CD4-positive, alpha-beta memory T cell (primary cell): ENCODE results near the gene GMPPB. TPM values are rescaled to one million over a fixed set of nuclear protein-coding genes. Genes with fewer than 3 reads are reported as not detected.
"Not testable (repeated sequence)": the region's sequence is repeated elsewhere in the genome, so short reads cannot be mapped to it uniquely, and the experiment has no call there.

Experiments used
- CTCF ChIA-PET: fragments of 350-600 bp; sonication (Branson Sonifier 250); formaldehyde crosslinking; loops from one replicate; lab custom pipeline; 2021; ENCODE audit warnings: inconsistent platforms; ENCODE audit not compliant: partially characterized antibody; lab: Charles Lee
- POLR2A ChIA-PET: fragments of 350-600 bp; sonication (Branson Sonifier 250); formaldehyde crosslinking; loops from one replicate; lab custom pipeline; 2021; ENCODE audit not compliant: partially characterized antibody; lab: Charles Lee
- DNase-seq, 5 donors: peaks; one replicate each; pipeline versions ENCODE4 v3.0.0 to v3.0.0-alpha.2; 2020 to 2022; ENCODE audit warnings: mixed read lengths in 1 of 5
- H3K27ac ChIP-seq: one replicate; pipeline ENCODE4 v1.7.0; 2013; ENCODE audit warnings: low read depth, low read length
- H3K27me3 ChIP-seq: 2 replicates; pipeline ENCODE4 v1.7.0; 2013; ENCODE audit warnings: mild to moderate bottlenecking, low read length, moderate library complexity; ENCODE audit not compliant: insufficient read depth
- H3K36me3 ChIP-seq: 2 replicates; pipeline ENCODE4 v1.7.0; 2013; ENCODE audit warnings: mild to moderate bottlenecking, low read length, moderate library complexity; ENCODE audit not compliant: insufficient read depth
- H3K4me1 ChIP-seq: 2 replicates; pipeline ENCODE4 v1.7.0; 2013; ENCODE audit warnings: mild to moderate bottlenecking, low read length, moderate library complexity; ENCODE audit not compliant: insufficient read depth
- H3K4me3 ChIP-seq, 2 donors: one replicate each; pipeline ENCODE4 v1.7.0; 2013; ENCODE audit warnings: low read length in 2 of 2, mild to moderate bottlenecking in 1 of 2
- H3K9me3 ChIP-seq, 2 donors: one replicate each; pipeline ENCODE4 v1.7.0; 2013; ENCODE audit warnings: low read length in 2 of 2, control low read depth in 1 of 2; ENCODE audit not compliant: control insufficient read depth in 1 of 2
- H3K27ac Mint-ChIP-seq, 7 donors: one replicate each; pipeline ENCODE4 v1.8.0; 2020 to 2021; ENCODE audit warnings: mixed read lengths in 7 of 7, mild to moderate bottlenecking in 6 of 7, inconsistent platforms in 3 of 7, moderate library complexity in 3 of 7
- H3K27me3 Mint-ChIP-seq, 2 donors: one replicate each; pipeline ENCODE4 v1.8.0; 2020 to 2021; ENCODE audit warnings: mixed read lengths in 2 of 2
- H3K36me3 Mint-ChIP-seq, 2 donors: one replicate each; pipeline ENCODE4 v1.8.0; 2020 to 2021; ENCODE audit warnings: mixed read lengths in 2 of 2, inconsistent platforms in 1 of 2, mild to moderate bottlenecking in 1 of 2
- H3K4me1 Mint-ChIP-seq, 4 donors: one replicate each; pipeline ENCODE4 v1.8.0; 2020 to 2021; ENCODE audit warnings: mixed read lengths in 4 of 4, mild to moderate bottlenecking in 1 of 4
- H3K4me3 Mint-ChIP-seq, 8 donors: one replicate each; pipeline ENCODE4 v1.8.0; 2020 to 2021; ENCODE audit warnings: mixed read lengths in 8 of 8, mild to moderate bottlenecking in 7 of 8, moderate library complexity in 6 of 8, inconsistent platforms in 3 of 8
- H3K9me3 Mint-ChIP-seq, 8 donors: one replicate each; pipeline ENCODE4 v1.8.0; 2020 to 2021; ENCODE audit warnings: mixed read lengths in 8 of 8, mild to moderate bottlenecking in 5 of 8, inconsistent platforms in 3 of 8, moderate library complexity in 1 of 8
- intact Hi-C: fragments of 100-400 bp; cut with micrococcal nuclease; formaldehyde crosslinking; loops from one replicate; pipeline ENCODE4 v1.15.1; 2023
- polyA plus RNA-seq, 2 donors: library from polyadenylated mRNA; unstranded; fragments of 300-500 nt; fragmentation: Illumina TruSeq; gene quantifications; one replicate each; pipeline ENCODE4 v1.2.3, GENCODE V29; 2021
- total RNA-seq, 2 experiments: library from RNA; stranded (reverse); gene quantifications; one replicate each; pipeline ENCODE4 v1.2.3, GENCODE V29; 2021

The GMPPB gene
- total and polyA plus RNA-seq, 4 experiments from 2014 or later, result 22.2 to 61.3 (median 41.7) TPM

DNA sequence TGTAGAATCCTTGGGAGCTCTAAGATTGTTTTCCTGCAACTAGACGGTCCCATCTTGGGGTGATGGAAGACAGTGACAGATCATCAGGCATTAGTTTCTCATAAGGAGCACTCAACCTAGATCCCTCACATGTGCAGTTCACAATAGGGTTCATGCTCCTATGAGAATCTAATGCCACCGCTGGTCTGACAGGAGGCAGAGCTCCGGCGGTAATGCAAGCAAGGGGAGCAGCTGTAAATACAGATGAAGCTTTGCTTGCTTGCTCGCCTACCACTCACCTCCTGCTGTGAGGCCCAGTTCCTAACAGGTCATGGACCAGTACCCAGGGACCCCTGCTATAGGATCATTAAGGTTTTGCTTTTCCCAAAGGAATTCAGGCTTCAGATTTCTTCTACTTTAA, 25.1 kb upstream of the GMPPB start:
- H3K27ac Mint-ChIP-seq, POLR2A ChIA-PET, H3K36me3 ChIP-seq, H3K4me1 ChIP-seq, H3K27me3 Mint-ChIP-seq, H3K27ac ChIP-seq, H3K4me3 Mint-ChIP-seq, H3K27me3 ChIP-seq, DNase-seq, CTCF ChIA-PET, H3K9me3 ChIP-seq, intact Hi-C loops, H3K4me3 ChIP-seq, H3K9me3 Mint-ChIP-seq: not testable (repeated sequence)
- H3K4me1 Mint-ChIP-seq, result peaks cover 13 to 22% (median 20%) of the 10 kb centered on the region in 4 donors
- H3K36me3 Mint-ChIP-seq, result peaks cover 7 to 38% of the 10 kb centered on the region in 2 donors

GRCh38 chr3:49747792-49748480, 24.2 kb upstream of the GMPPB start:
- Mint-ChIP-seq H3K27ac (peak overlapping the region in 4 of 7 donors; percentile 26 to 47 (median 32)), H3K36me3 (peaks cover 11 to 38% of the 10 kb centered on the region in 2 donors), H3K9me3 (no peaks in the 10 kb centered on the region), H3K4me3 (no peak overlapping the region), H3K4me1 (peaks cover 5 to 18% (median 12%) of the 10 kb centered on the region in 4 donors), H3K27me3 (no peaks in the 10 kb centered on the region)
- H3K9me3 ChIP-seq, result no peaks in the 10 kb centered on the region
- H3K4me1 ChIP-seq, result no peaks in the 10 kb centered on the region
- no peak overlapping the region for H3K27ac ChIP-seq
- H3K27me3 ChIP-seq, result no peaks in the 10 kb centered on the region
- intact Hi-C loops, result no loop called here
- H3K36me3 ChIP-seq, result peaks cover 8% of the 10 kb centered on the region
- no peak overlapping the region for H3K4me3 ChIP-seq
- ChIA-PET POLR2A (no interaction called here), CTCF (no interaction called here)
- no peak for DNase-seq

- Mint-ChIP-seq H3K4me3 (no peak overlapping the region), H3K27me3 (no peaks in the 10 kb centered on the region), H3K9me3 (no peaks in the 10 kb centered on the region), H3K4me1 (peaks cover 5 to 17% (median 11%) of the 10 kb centered on the region in 4 donors), H3K27ac (no peak overlapping the region), H3K36me3 (peaks cover 11 to 35% of the 10 kb centered on the region in 2 donors)
- ChIA-PET POLR2A (no interaction called here), CTCF (interaction anchor here (0.6 kb wide), 1 partner anchor 9 kb away, joined by 5 read pairs; no protein-coding TSS in a partner anchor)
- no peaks in the 10 kb centered on the region for H3K27me3 ChIP-seq
- no peak overlapping the region for H3K27ac ChIP-seq
- peaks cover 8% of the 10 kb centered on the region for H3K36me3 ChIP-seq
- no peaks in the 10 kb centered on the region for H3K9me3 ChIP-seq
- H3K4me3 ChIP-seq, result no peak overlapping the region
- no peak for DNase-seq
- no peaks in the 10 kb centered on the region for H3K4me1 ChIP-seq
- intact Hi-C loops, result no loop called here
Measured at GRCh38 chr3:49745986-49746385, 22.2 kb upstream of the GMPPB start.

DNA sequence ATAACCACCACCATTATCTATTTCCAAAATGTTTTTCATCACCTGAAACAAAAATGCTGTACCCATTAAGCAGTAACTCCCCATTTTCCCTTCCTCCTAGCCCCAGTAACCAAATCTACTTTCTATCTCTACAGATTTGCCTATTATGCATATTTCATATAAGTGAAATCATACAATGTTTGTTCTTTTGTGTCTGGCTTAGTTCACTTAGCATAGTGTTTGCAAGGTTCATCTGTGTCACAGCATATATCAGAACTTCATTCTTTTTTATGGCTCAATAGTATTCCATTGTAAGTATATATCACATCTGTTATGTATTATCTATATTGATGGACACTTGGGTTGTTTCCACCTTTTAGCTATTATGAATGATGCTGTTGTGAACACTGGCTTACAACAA, 16.7 kb upstream of the GMPPB start:
- ChIA-PET POLR2A (no interaction called here), CTCF (no interaction called here)
- Mint-ChIP-seq H3K27ac (peak overlapping the region in 1 of 7 donors; percentile 70), H3K4me3 (no peak overlapping the region), H3K4me1 (peaks cover 4 to 16% (median 9%) of the 10 kb centered on the region in 4 donors), H3K27me3 (no peaks in the 10 kb centered on the region), H3K9me3 (no peaks in the 10 kb centered on the region), H3K36me3 (peaks cover 31 to 41% of the 10 kb centered on the region in 2 donors)
- peaks cover 20% of the 10 kb centered on the region for H3K36me3 ChIP-seq
- H3K4me1 ChIP-seq, result no peaks in the 10 kb centered on the region
- no peak overlapping the region for H3K4me3 ChIP-seq
- intact Hi-C loops, result no loop called here
- no peak for DNase-seq
- H3K9me3 ChIP-seq, result no peaks in the 10 kb centered on the region
- no peaks in the 10 kb centered on the region for H3K27me3 ChIP-seq
- H3K27ac ChIP-seq, result no peak overlapping the region

GRCh38 chr3:49738067-49738713, 14.4 kb upstream of the GMPPB start:
- Histone ChIP-seq H3K36me3 (peaks cover 34% of the 10 kb centered on the region), H3K27me3 (no peaks in the 10 kb centered on the region), H3K9me3 (no peaks in the 10 kb centered on the region), H3K4me3 (no peak overlapping the region), H3K4me1 (no peaks in the 10 kb centered on the region), H3K27ac (no peak overlapping the region)
- Mint-ChIP-seq H3K36me3 (peaks cover 32 to 46% of the 10 kb centered on the region in 2 donors), H3K27me3 (no peaks in the 10 kb centered on the region), H3K27ac (peak overlapping the region in 4 of 7 donors; percentile 11 to 88 (median 41)), H3K4me1 (peaks cover 0 to 10% (median 7%) of the 10 kb centered on the region in 4 donors), H3K9me3 (no peaks in the 10 kb centered on the region), H3K4me3 (no peak overlapping the region)
- no peak for DNase-seq
- intact Hi-C loops, result no loop called here
- ChIA-PET POLR2A (no interaction called here), CTCF (no interaction called here)

GRCh38 chr3:49734752-49735151, 11.0 kb upstream of the GMPPB start:
- H3K4me3 Mint-ChIP-seq, result no peak overlapping the region
- H3K4me1 Mint-ChIP-seq, result peaks cover 0 to 7% (median 7%) of the 10 kb centered on the region in 4 donors
- DNase-seq, result no peak
- peaks cover 39 to 59% of the 10 kb centered on the region in 2 donors for H3K36me3 Mint-ChIP-seq
- POLR2A ChIA-PET, result no interaction called here
- no peaks in the 10 kb centered on the region for H3K9me3 ChIP-seq
- no peaks in the 10 kb centered on the region for H3K9me3 Mint-ChIP-seq
- CTCF ChIA-PET, result no interaction called here
- no peaks in the 10 kb centered on the region for H3K27me3 ChIP-seq
- no peak overlapping the region for H3K27ac Mint-ChIP-seq
- H3K36me3 ChIP-seq, result peaks cover 48% of the 10 kb centered on the region
- H3K27me3 Mint-ChIP-seq, result no peaks in the 10 kb centered on the region
- H3K4me1 ChIP-seq, result no peaks in the 10 kb centered on the region
- intact Hi-C loops, result no loop called here
- H3K4me3 ChIP-seq, result no peak overlapping the region
- H3K27ac ChIP-seq, result no peak overlapping the region

GRCh38 chr3:49733551-49733950, 9.8 kb upstream of the GMPPB start:
- H3K36me3 ChIP-seq, result peaks cover 48% of the 10 kb centered on the region
- CTCF ChIA-PET, result no interaction called here

More at GRCh38 chr3:49733551-49733950, 9.8 kb upstream of the GMPPB start:
- Histone ChIP-seq H3K27ac (no peak overlapping the region), H3K27me3 (no peaks in the 10 kb centered on the region), H3K9me3 (no peaks in the 10 kb centered on the region), H3K4me1 (no peaks in the 10 kb centered on the region), H3K4me3 (no peak overlapping the region)
- no peak for DNase-seq
- H3K9me3 Mint-ChIP-seq, result no peaks in the 10 kb centered on the region
- peaks cover 33 to 56% of the 10 kb centered on the region in 2 donors for H3K36me3 Mint-ChIP-seq
- POLR2A ChIA-PET, result no interaction called here
- intact Hi-C loops, result no loop called here
- no peaks in the 10 kb centered on the region for H3K27me3 Mint-ChIP-seq
- peaks cover 0 to 5% (median 4%) of the 10 kb centered on the region in 4 donors for H3K4me1 Mint-ChIP-seq
- H3K4me3 Mint-ChIP-seq, result no peak overlapping the region
- H3K27ac Mint-ChIP-seq, result peak overlapping the region in 2 of 7 donors; percentile 7 to 22
